GM15510 (cell line): ENCODE data around the gene TOPAZ1.

ENCODE experiments used
- POLR2A ChIP-seq: IDR thresholded peaks from 3 replicates; pipeline ENCODE4 v1.6.1; 2011; ENCODE audit warnings: borderline replicate concordance; ENCODE audit not compliant: insufficient read length; ENCODE audit errors: extremely low read depth

Gene TOPAZ1

GRCh38 chr3:44297255-44297654, 55.6 kb downstream of the TOPAZ1 start:
- no peak for TF ChIP-seq POLR2A

GRCh38 chr3:44301746-44302145, 60.1 kb downstream of the TOPAZ1 start:
- no peak for TF ChIP-seq POLR2A

DNA sequence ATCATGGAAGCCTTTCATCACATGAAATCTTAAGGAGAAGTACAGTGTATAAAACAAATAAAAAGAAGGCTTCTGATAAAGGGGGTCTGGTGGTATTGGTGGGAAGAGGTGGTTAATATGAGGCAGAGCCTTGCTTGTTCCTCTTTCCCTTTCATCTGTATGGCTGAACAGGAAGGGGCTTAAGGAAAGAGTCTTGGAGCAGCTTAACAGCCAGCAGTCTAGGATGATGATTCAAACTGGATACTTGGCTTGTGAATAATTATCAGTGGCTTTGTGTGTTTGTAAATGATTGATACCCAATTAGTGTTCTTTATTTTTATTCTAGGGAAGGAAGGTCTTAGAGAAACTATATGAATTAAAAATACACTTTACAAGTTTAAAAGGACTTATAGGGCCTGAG, 67.8 kb downstream of the TOPAZ1 start:
- TF ChIP-seq POLR2A, result no peak

- TF ChIP-seq POLR2A, result no peak
These were observed 77.2 kb downstream of the TOPAZ1 start for GRCh38 chr3:44318891-44319311.

DNA sequence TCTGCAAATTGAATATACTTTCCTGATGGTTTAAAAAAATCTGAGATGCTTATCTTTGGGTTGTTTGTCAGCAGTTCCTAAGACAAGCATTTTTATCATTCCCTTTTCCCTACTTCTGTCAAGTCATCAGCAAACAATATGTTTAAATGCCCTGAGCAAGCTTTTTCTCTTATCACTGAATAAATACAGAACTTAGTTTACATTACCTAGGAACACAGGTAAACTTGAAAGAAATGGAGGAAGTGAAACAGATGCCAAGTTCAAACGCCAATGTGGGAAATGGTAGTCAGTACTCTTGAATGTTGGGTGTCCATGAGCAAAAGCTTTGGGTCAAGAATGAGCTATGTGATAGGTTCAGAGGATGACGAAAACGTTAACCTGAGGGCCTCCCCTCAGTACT, 79.6 kb downstream of the TOPAZ1 start:
- TF ChIP-seq POLR2A, result no peak

DNA sequence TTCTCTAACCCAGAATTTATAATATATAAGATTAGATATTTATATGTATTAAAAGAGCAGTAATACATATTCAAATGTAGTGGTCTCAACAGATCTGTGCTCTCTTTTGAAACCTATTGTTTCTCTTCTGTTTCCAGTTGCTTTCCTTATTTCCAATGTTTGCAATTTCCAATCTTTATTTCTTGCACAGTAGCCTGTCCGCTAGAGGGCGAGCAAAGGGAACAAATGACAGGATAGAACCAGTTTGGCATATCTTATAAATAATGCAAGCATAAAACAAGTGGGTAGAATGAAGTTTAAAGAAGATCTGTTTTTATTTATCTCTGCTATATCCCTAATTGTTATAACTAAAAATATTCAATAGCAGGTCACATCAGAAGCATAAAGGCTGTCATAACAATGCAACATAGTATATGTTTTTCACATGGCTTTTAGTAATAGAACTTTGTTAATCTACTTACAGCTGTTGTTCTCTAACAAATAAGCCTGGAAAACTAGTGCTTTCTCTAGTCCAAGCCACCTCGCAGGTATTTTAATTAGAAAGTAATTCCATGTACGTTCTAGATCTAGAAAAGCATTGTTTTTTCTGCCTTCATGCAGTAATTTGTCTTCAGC, 81.8 kb downstream of the TOPAZ1 start:
- no peak for TF ChIP-seq POLR2A

DNA sequence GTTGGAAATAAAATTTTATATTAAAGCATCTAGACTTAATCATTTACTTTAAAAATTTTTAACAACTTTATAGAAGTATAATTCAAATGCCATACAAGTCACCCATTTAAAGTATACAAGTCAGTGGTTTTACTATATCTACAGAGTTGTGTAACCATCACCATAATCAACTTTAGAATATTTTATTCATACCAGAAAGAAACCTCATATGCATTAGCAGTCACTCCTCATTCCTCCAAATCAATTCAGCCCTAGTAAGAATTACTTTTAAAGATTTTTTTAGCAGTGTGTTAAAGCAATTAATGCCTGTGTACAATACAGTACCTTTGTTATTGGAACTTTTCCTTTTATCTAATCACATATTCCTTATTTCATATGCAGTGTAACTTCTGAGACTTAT, 82.9 kb downstream of the TOPAZ1 start:
- no peak for TF ChIP-seq POLR2A

- no peak for TF ChIP-seq POLR2A
These were observed 84.3 kb downstream of the TOPAZ1 start for GRCh38 chr3:44326019-44326418.

- no peak for TF ChIP-seq POLR2A
These were observed 84.8 kb downstream of the TOPAZ1 start for GRCh38 chr3:44326515-44326914.

- no peak for TF ChIP-seq POLR2A
These were observed 88.3 kb downstream of the TOPAZ1 start for GRCh38 chr3:44329946-44330345.

- TF ChIP-seq POLR2A, result no peak
These were observed 88.8 kb downstream of the TOPAZ1 start for GRCh38 chr3:44330444-44330843.

- no peak for TF ChIP-seq POLR2A
These were observed 92.6 kb downstream of the TOPAZ1 start for GRCh38 chr3:44334326-44334725.

DNA sequence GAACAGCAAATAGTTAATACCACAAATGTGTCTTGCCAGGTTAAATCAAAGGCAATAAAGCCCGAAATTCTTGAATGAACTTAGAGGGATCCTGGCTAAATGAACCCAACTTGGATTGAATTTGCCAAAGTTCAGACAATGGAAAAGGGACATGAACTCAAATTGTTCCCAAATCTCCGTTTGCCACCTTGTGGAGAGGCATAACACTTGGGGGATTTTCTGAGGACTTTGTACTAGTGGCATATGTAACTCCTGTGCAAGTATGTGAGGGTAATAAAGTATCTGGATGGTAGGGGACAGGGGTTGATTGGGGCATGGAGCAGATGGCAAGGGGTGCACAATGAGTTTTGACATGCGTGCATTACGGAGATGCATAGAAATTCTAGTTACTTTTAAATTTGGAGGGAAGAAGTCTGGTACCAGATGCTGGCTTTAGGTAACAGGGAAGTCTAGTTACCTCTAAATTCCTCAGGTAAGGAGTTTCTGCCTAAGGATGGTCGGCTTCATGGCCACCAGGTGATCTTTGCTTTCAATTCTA, 95.6 kb downstream of the TOPAZ1 start:
- TF ChIP-seq POLR2A, result no peak

DNA sequence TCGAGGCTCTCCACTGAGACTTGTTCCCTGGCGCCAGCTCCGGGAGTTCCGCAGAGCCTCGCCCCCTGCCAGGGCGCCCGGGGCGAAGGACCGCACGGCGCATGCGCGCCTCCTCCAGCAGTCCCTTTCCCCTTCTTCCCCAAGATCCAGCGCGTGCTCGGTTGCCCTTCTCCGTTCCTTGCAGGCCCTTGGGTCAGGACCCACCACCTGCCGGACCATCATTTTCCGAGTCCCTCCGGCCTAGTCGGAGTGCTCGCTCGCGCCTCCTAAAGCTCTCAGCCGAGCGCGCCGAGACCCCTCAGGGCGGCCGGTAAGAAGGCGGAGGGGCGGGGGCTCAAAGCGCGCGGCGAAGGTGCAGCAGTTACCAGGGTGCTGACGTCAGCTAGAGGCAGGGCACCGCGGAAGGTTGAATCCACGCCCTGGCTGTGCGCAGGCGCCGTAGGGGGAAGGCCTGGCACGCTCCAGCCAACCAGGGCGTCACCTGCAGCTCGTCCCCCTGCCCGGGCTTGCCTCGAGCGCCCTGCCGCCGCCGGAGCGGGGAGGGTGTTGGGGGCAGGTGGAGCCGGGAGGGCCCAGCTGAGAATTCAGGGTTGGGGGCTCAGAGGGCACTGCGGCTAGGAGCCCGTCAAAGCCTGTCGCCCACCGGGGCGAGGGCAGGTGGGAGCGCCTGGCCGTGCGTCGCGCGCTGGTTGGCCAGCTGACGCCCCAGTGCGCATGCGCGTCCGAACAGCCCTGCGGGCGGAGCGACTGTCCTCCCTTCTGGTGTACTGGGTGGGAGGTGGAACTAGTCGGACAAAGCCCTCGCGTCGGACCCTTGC, 96.5 kb downstream of the TOPAZ1 start, which contains the start of gene TCAIM:
Gene TCAIM (plus strand): TSS at position 757 of the 818 bp plus-strand sequence. CDS start 16,017 bp downstream, outside the sequence.
- TF ChIP-seq POLR2A, result peak; percentile 89

DNA sequence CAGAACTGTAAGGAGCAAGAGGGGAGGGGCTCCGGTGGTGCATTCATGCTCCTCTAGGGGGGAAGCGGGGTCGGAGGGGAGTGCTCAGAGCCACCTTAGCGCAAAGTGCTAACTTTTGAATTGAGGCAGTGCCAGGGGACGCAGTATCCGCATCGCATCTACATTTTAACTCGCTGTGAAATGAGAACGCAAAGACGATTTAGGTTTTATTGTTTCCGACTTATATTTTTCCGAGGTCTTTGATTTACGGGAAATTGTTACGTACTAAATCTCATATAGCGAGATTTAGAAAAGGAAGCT, 97.1 kb downstream of the TOPAZ1 start:
- TF ChIP-seq POLR2A, result no peak
